Endothelial cell of umbilical vein (primary cell): ENCODE results near the gene DPH1. TPM values are rescaled to one million over a fixed set of nuclear protein-coding genes. Genes with fewer than 3 reads are reported as not detected.
"Not testable (repeated sequence)": the region's sequence is repeated elsewhere in the genome, so short reads cannot be mapped to it uniquely, and the experiment has no call there.

ENCODE experiments used
- BruUV-seq: library from RNA; stranded (reverse); fragments of 400-500 nt; replicated peaks from 2 replicates; lab custom pipeline; 2021; lab: Mats Ljungman, UMichigan
- CTCF ChIA-PET: fragments of 300-600, 350-600 bp; sonication (Branson Sonifier 250); formaldehyde crosslinking; loops from one replicate; lab custom pipeline; 2021; ENCODE audit warnings: antibody characterized with exemption, inconsistent platforms; lab: Charles Lee
- POLR2A ChIA-PET: fragments of 300-600, 350-600 bp; sonication (Branson Sonifier 250); formaldehyde crosslinking; loops from one replicate; lab custom pipeline; 2021; ENCODE audit warnings: antibody characterized with exemption, inconsistent platforms; lab: Charles Lee
- DNase-seq: peaks from one replicate; pipeline ENCODE4 v3.0.0-alpha.2; 2011; ENCODE audit warnings: low read depth, low spot score
- FAIRE-seq: peaks from 2 replicates; lab custom pipeline; 2011; peaks lifted over from hg19 to GRCh38; lab: Jason Lieb, UNC
- H2AFZ ChIP-seq: 2 replicates; pipeline ENCODE4 v1.6.0; 2012; ENCODE audit warnings: low read depth, low read length, control low read depth, inconsistent platforms
- H3K27ac ChIP-seq: 2 replicates; pipeline ENCODE4 v1.5.1; 2011; ENCODE audit warnings: low read depth, mild to moderate bottlenecking, control low read depth, low read length, moderate library complexity; ENCODE audit not compliant: insufficient read depth
- H3K27me3 ChIP-seq, 2 experiments: 2 replicates each; pipeline versions ENCODE4 v1.6.0 to v1.6.1; 2011; ENCODE audit warnings: low read length in 2 of 2, mixed read lengths in 1 of 2; ENCODE audit not compliant: control insufficient read depth in 2 of 2, insufficient read depth in 2 of 2
- H3K36me3 ChIP-seq, 2 experiments: 2 replicates in 1 of 2; 3 replicates in 1 of 2; pipeline ENCODE4 v1.5.1; 2011; ENCODE audit warnings: low read length in 2 of 2, mild to moderate bottlenecking in 1 of 2, moderate library complexity in 1 of 2; ENCODE audit not compliant: control insufficient read depth in 2 of 2, insufficient read depth in 2 of 2; ENCODE audit errors: extremely low read depth in 1 of 2
- H3K4me1 ChIP-seq: 3 replicates; pipeline ENCODE4 v1.5.1; 2011; ENCODE audit warnings: mild to moderate bottlenecking, low read length; ENCODE audit not compliant: control insufficient read depth, insufficient read depth; ENCODE audit errors: extremely low read depth
- H3K4me2 ChIP-seq: 2 replicates; pipeline ENCODE4 v1.6.1; 2011; ENCODE audit warnings: low read length, control low read depth, mixed read lengths; ENCODE audit not compliant: insufficient read depth
- H3K4me3 ChIP-seq, 3 experiments: fragments of 200-600 bp in 1 of 3; sonication (generic), shearing (Covaris generic) in 1 of 3; replicated peaks in 1 of 3; 2 replicates each; pipeline ENCODE4 v1.5.1; 2011 to 2016; ENCODE audit warnings: control low read depth in 3 of 3, low read length in 3 of 3, mild to moderate bottlenecking in 2 of 3, inconsistent platforms in 1 of 3, low read depth in 1 of 3, moderate library complexity in 1 of 3; ENCODE audit not compliant: insufficient read depth in 1 of 3
- H3K79me2 ChIP-seq: 2 replicates; pipeline ENCODE4 v1.6.0; 2012; ENCODE audit warnings: low read length, inconsistent platforms; ENCODE audit not compliant: control insufficient read depth, insufficient read depth
- H3K9ac ChIP-seq: replicated peaks from 2 replicates; pipeline ENCODE3; 2011; ENCODE audit warnings: low read length, control low read depth; ENCODE audit not compliant: insufficient read depth; ENCODE audit errors: extremely low read depth
- H3K9me1 ChIP-seq: replicated peaks from 3 replicates; pipeline ENCODE4 v1.6.0; 2011; ENCODE audit warnings: mild to moderate bottlenecking, low read length; ENCODE audit not compliant: control insufficient read depth, insufficient read depth; ENCODE audit errors: extremely low read depth
- H3K9me3 ChIP-seq: replicated peaks from 2 replicates; pipeline ENCODE4 v1.5.1; 2012; ENCODE audit warnings: low read length, inconsistent platforms; ENCODE audit not compliant: control insufficient read depth, insufficient read depth
- H4K20me1 ChIP-seq: replicated peaks from 2 replicates; pipeline ENCODE3; 2011; ENCODE audit warnings: mild to moderate bottlenecking, low read length; ENCODE audit not compliant: control insufficient read depth, insufficient read depth; ENCODE audit errors: extremely low read depth
- EZH2 ChIP-seq: IDR thresholded peaks from 2 replicates; pipeline ENCODE4 v1.6.1; 2012; ENCODE audit warnings: borderline replicate concordance, low read depth, mild to moderate bottlenecking, moderate library complexity, low read length, inconsistent platforms; ENCODE audit not compliant: severe bottlenecking
- FOS ChIP-seq: IDR thresholded peaks from 2 replicates; pipeline ENCODE4 v1.6.1; 2011; ENCODE audit warnings: mild to moderate bottlenecking, low read length, moderate library complexity, borderline replicate concordance; ENCODE audit not compliant: insufficient read depth
- GATA2 ChIP-seq: IDR thresholded peaks from 2 replicates; pipeline ENCODE4 v1.7.0; 2011; ENCODE audit warnings: low read depth, mild to moderate bottlenecking, moderate library complexity, mixed read lengths, low read length; ENCODE audit not compliant: insufficient read length, insufficient read depth
- JUN ChIP-seq: IDR thresholded peaks from 2 replicates; pipeline ENCODE4 v1.6.1; 2011; ENCODE audit warnings: borderline replicate concordance, low read depth; ENCODE audit not compliant: insufficient read length, insufficient read depth
- MAX ChIP-seq: IDR thresholded peaks from 2 replicates; pipeline ENCODE4 v1.6.1; 2011; ENCODE audit not compliant: insufficient read depth, insufficient read length
- MYC ChIP-seq: IDR thresholded peaks from one replicate; pipeline ENCODE4 v1.6.1; 2011; ENCODE audit warnings: mild to moderate bottlenecking, low read depth, low read length
- POLR2A ChIP-seq: IDR thresholded peaks from 2 replicates; pipeline ENCODE4 v1.6.1; 2012; ENCODE audit warnings: low read depth, mild to moderate bottlenecking, control low read depth, low read length
- POLR2AphosphoS5 ChIP-seq: IDR thresholded peaks from 2 replicates; pipeline ENCODE4 v1.6.1; 2012; ENCODE audit warnings: low read depth, mild to moderate bottlenecking, control low read depth, low read length, moderate library complexity; ENCODE audit not compliant: insufficient read depth
- dilution Hi-C: fragments of 300-500 bp; cut with MboI; formaldehyde crosslinking; loops from one replicate; pipeline ENCODE4 v1.15.0; 2019; ENCODE audit warnings: low sequenced_read_pairs; ENCODE audit not compliant: extremely low pct_ligation_motif_present
- intact Hi-C: fragments of 100-400 bp; cut with micrococcal nuclease; formaldehyde crosslinking; loops from one replicate; pipeline ENCODE4 v1.10.0; 2022
- polyA plus RNA-seq, 4 experiments: library from polyadenylated mRNA; depleted of rRNA in 3 of 4; stranded (reverse) in 3 of 4; unstranded in 1 of 4; fragments of >200 nt; gene quantifications; 2 replicates each; pipeline versions ENCODE4 v1.2.1 to v1.2.3, GENCODE V29; 2011 to 2012; ENCODE audit warnings: missing spikeins in 1 of 4
- total RNA-seq: library from RNA; stranded (reverse); gene quantifications from 2 replicates; pipeline ENCODE4 v1.2.3, GENCODE V29; 2021
- TF ChIP-seq, protein P1 (sequence below), 2 donors: IDR thresholded peaks; 1 replicate in 1 of 2; 2 replicates in 1 of 2; pipeline ENCODE4 v1.5.1; 2011; ENCODE audit warnings: low read length in 2 of 2, mild to moderate bottlenecking in 2 of 2, moderate library complexity in 2 of 2, control low read depth in 1 of 2, inconsistent platforms in 1 of 2, low read depth in 1 of 2; ENCODE audit not compliant: insufficient read depth in 1 of 2; ENCODE audit errors: extremely low read depth in 1 of 2

DPH1 gene
- total and polyA plus RNA-seq, 2 donors (not counting 3 experiments of a cell fraction or from before 2014, with no cell fraction given): 37.8 to 45.6 TPM

DNA sequence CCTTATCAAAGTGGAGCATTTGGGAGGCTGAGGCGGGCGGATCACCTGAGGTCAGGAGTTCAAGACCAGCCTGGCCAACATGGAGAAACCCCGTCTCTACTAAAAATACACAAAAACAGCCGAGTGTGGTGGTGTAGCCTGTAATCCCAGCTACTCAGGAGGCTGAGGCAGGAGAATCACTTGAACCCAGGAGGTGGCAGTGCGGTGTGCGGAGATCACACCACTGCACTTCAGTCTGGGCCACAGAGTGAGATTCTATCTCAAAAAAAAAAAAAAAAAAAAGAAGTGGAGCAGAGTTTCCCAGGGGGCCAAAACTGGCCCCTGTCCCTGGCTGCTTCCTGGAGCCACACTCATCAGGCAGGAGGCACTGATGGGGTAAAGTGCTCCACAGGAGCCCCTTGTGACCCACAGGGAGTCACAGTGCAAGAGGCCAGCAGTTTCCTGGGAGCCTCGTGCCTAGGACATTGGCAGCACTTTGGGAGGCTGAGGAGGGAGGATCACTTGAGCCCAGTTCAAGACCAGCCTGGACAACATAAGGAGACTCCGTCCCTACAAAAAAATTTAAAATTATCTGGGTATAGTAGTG, 49.2 kb upstream of the DPH1 start:
- Histone ChIP-seq H3K9ac (no peak overlapping the region), H3K4me1 (no peaks in the 10 kb centered on the region), H2AFZ (no peak overlapping the region), H3K36me3 (no peaks in the 10 kb centered on the region), H3K27ac (no peak overlapping the region), H3K4me3 (no peak overlapping the region), H3K4me2 (no peak overlapping the region), H3K9me3 (no peaks in the 10 kb centered on the region), H3K79me2 (no peaks in the 10 kb centered on the region), H4K20me1 (no peaks in the 10 kb centered on the region), H3K27me3 (peaks cover 8 to 11% of the 10 kb centered on the region in 2 experiments), H3K9me1 (no peaks in the 10 kb centered on the region)
- DNase-seq: no peak
- POLR2A ChIA-PET: no interaction called here
- no peak for TF ChIP-seq POLR2A
- no peak for TF ChIP-seq MYC
- TF ChIP-seq, protein P1, sequence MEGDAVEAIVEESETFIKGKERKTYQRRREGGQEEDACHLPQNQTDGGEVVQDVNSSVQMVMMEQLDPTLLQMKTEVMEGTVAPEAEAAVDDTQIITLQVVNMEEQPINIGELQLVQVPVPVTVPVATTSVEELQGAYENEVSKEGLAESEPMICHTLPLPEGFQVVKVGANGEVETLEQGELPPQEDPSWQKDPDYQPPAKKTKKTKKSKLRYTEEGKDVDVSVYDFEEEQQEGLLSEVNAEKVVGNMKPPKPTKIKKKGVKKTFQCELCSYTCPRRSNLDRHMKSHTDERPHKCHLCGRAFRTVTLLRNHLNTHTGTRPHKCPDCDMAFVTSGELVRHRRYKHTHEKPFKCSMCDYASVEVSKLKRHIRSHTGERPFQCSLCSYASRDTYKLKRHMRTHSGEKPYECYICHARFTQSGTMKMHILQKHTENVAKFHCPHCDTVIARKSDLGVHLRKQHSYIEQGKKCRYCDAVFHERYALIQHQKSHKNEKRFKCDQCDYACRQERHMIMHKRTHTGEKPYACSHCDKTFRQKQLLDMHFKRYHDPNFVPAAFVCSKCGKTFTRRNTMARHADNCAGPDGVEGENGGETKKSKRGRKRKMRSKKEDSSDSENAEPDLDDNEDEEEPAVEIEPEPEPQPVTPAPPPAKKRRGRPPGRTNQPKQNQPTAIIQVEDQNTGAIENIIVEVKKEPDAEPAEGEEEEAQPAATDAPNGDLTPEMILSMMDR (IDR thresholded peaks at IDR 0.05; ENCODE audit: extremely low read depth in 1 of 2, insufficient read depth in 1 of 2, low read depth in 1 of 2, low read length in 2 of 2): no peak
- no peak for TF ChIP-seq POLR2AphosphoS5
- no peak for TF ChIP-seq MAX
- TF ChIP-seq JUN: no peak
- no peak for TF ChIP-seq EZH2
- TF ChIP-seq GATA2: no peak
- TF ChIP-seq FOS: no peak
- intact Hi-C loops: no loop called here
- dilution Hi-C loops: no loop called here
- no TSS peak for BruUV-seq
- FAIRE-seq: no peak
- CTCF ChIA-PET: interaction anchor here (1.4 kb wide), 1 partner anchor 45 kb away, joined by 6 read pairs; no protein-coding TSS in a partner anchor

DNA sequence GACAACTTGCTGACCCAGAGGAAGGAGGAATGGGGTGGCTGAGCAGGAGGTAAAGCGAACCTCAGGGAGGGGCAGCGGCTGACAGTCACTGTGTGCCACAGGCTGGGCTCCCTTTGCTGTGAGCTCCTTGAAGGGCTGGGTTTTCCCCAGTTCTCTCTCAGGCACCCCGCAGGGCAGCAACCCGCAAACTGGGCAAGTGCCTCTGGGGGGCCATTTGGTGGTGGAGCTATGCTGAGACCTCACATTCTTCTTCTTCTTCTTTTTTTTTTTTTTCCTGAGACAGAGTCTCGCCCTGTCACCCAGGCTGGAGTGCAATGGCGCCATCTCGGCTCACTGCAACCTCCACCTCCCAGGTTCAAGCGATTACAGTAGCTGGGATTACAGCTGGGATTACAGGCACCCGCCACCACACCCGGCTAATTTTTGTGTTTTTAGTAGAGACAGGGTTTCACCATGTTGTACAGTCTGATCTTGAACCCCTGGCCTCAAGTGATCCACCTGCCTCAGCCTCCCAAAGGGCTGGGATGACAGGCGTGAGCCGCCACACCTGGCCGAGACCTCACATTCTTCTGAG, 47.1 kb upstream of the DPH1 start:
- H3K27ac ChIP-seq, DNase-seq, H2AFZ ChIP-seq, H3K9ac ChIP-seq, H3K36me3 ChIP-seq, H3K9me3 ChIP-seq, H3K27me3 ChIP-seq, H3K4me2 ChIP-seq, POLR2A ChIA-PET, dilution Hi-C loops, H3K9me1 ChIP-seq, H3K79me2 ChIP-seq, intact Hi-C loops, H4K20me1 ChIP-seq, FAIRE-seq, H3K4me3 ChIP-seq, H3K4me1 ChIP-seq, BruUV-seq: not testable (repeated sequence)
- CTCF ChIA-PET: interaction anchor here (1.5 to 1.7 kb wide), 5 partner anchors 10 to 74 kb away, joined by 3 to 4 read pairs (median 4); no protein-coding TSS in a partner anchor
